AG10803 (cell line): ENCODE results near the gene CCDC83.
"Not testable (repeated sequence)": the region's sequence is repeated elsewhere in the genome, so short reads cannot be mapped to it uniquely, and the experiment has no call there.

Experiments
- DNase-seq: peaks from one replicate; pipeline ENCODE4 v3.0.0; 2010; ENCODE audit warnings: low read depth
- H3K4me3 ChIP-seq: 2 replicates; pipeline ENCODE4 v1.5.1; 2011; ENCODE audit warnings: mild to moderate bottlenecking, low read length, control low read depth
- CTCF ChIP-seq: conservative IDR thresholded peaks from 2 replicates; pipeline ENCODE4 v1.5.1; 2011; ENCODE audit warnings: mild to moderate bottlenecking, low read length, control low read depth, inconsistent platforms

The CCDC83 gene

DNA sequence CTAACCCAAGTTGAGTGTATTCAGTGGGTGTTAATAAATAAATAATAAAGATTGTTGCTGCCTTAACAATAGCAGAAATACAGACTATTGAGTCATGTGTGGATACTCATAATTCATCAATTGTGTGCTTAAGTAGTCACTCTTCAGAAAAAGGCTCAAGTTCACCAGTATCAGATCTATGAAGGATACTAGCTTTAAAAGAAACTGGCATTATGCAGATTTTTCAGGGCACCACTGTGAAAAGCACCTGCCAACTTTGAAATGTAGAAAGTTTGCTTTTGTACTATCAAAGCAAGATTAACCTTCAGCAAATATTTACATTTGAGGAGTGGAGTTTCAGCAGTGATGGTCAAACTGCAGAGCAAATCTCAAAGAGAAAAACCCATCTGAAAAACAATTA lies 24.1 kb upstream of the CCDC83 start:
- TF ChIP-seq CTCF: no peak

GRCh38 chr11:85835263-85835662 lies 19.9 kb upstream of the CCDC83 start:
- TF ChIP-seq CTCF: no peak
- H3K4me3 ChIP-seq: no peak overlapping the region
- DNase-seq: no peak

More for the DNA sequence above, 24.1 kb upstream of the CCDC83 start:
- DNase-seq: no peak
- H3K4me3 ChIP-seq: no peak overlapping the region

DNA sequence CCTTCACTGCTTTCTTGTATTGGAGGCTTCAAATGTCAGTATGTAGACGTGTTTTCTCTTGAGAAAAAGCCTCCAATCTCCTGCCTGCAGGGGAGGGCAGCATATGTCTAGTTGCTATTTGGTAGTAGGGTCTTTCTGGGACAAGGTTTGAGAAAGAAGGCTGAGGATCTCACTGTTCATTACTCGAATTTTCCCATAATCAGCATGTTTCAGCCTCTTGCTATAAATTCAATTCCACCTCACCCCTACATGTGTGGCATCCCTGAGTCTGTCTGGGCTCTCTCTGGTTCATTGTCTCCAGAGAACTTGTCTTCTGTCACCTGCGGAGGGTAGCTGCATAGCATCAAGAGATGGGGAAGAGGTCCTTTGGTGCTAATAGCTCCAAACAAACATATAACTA lies 19.5 kb upstream of the CCDC83 start:
- H3K4me3 ChIP-seq: no peak overlapping the region
- no peak for TF ChIP-seq CTCF
- no peak for DNase-seq

GRCh38 chr11:85840932-85841331 lies 14.3 kb upstream of the CCDC83 start:
- DNase-seq, H3K4me3 ChIP-seq: not testable (repeated sequence)

DNA sequence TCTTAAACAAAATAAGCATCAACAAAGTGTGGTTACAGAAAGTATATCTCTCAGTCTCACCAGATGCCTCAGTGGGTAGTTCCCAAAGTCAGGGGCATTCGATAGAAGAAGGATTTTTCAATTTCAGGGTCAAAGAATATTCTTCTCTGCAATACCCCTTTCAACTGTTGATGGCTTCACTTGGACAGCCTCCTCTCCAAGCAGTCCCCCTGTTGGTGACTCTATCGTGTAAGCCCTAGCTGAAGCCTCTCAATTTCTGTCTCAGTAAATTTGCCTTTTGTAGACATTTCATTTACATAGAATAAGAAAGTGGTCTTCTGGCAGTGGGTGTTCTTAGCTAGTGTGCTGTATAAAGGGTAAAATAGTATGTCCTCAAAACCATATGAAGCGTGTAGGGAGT lies 11.3 kb upstream of the CCDC83 start:
- no peak for DNase-seq
- TF ChIP-seq CTCF: no peak
- H3K4me3 ChIP-seq: no peak overlapping the region

DNA sequence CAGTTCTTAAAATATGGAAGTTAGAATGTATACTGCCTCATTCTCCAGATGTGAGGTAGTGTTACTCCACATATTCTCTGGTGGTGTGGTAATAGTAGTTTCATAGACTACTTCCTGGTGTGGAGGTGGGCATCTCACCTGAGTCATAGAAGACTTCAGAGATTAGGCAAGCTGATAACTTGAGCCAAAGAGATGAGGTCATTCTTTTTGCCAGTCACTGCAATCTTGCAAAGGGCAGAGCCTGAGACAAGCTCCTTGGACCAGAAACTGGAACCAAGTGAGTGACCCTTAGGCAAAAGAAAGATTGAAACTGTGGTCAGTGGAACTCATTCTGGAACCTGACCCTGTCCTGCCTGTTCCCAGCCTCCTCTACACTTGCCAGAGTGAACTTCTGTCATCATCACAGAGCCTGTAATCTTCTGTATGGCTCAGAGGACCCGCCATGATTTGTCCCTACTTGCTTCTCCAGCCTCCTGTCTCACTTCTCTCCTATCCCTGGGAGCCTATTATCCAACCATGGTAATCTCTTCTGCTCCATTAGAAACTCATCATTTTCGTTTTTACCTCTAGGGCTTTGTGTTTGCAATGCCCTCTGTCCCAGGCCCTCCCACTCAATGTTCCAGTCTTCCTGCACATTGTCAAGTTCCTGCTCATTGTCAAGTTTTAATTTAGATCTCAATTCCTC lies 10.6 kb upstream of the CCDC83 start:
- H3K4me3 ChIP-seq: no peak overlapping the region
- no peak for TF ChIP-seq CTCF
- peak; percentile 49 for DNase-seq

DNA sequence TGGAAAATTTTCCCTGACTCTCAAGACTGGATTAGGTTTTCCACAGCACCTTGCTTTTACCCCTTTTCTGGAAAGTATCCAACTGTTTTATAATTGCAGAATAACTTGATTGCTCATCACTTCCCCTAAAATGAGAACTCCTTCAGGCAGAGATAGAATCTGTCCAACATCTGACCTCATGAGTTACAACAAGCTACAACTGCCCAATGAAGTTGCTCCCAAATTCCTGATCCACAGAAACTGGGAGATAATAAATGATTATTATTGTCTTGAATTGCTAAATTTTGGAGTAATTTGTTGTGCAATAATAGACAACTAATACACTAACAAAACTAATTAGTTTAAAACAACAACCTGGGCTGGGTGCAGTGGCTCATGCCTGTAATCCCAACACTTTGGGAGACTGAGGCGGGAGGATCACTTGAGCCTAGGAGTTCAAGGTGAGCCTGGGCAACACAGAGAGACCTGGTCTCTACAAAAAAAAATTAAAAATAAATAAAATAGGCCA lies 10.0 kb upstream of the CCDC83 start:
- no peak for TF ChIP-seq CTCF
- DNase-seq: peak; percentile 23
- H3K4me3 ChIP-seq: no peak overlapping the region

- DNase-seq: no peak
- no peak overlapping the region for H3K4me3 ChIP-seq
- TF ChIP-seq CTCF: no peak
These were observed 7.7 kb upstream of the CCDC83 start for GRCh38 chr11:85847436-85847835.
